IMR-90 (cell line): ENCODE results near the gene OTUD5. TPM values are rescaled to one million over a fixed set of nuclear protein-coding genes. Genes with fewer than 3 reads are reported as not detected.

Source experiments
- ATAC-seq: fragments of 200-7000 bp; cut with Tn5 transposase; 2 replicates; pipeline ENCODE4 v1.9.1; 2020; ENCODE audit warnings: low read depth, mild to moderate bottlenecking, moderate library complexity
- BruUV-seq: library from RNA; stranded (reverse); fragments of 400-500 nt; replicated peaks from 2 replicates; lab custom pipeline; 2021; lab: Mats Ljungman, UMichigan
- CTCF ChIA-PET: fragments of 300-600 bp; formaldehyde crosslinking; extraction: SDS; loops from one replicate; lab custom pipeline; 2021; ENCODE audit warnings: antibody characterized with exemption; lab: Yijun Ruan, JAX
- POLR2A ChIA-PET: fragments of 300-600 bp; sonication (Branson Sonifier 250); formaldehyde crosslinking; loops from one replicate; lab custom pipeline; 2022; ENCODE audit warnings: antibody characterized with exemption; ENCODE audit not compliant: unreplicated experiment; lab: Charles Lee
- DNase-seq: peaks from one replicate; pipeline ENCODE4 v3.0.0; 2013
- H2AFZ ChIP-seq: replicated peaks from 2 replicates; pipeline ENCODE3; 2013; ENCODE audit warnings: low read length, mild to moderate bottlenecking; ENCODE audit not compliant: poor library complexity
- H2AK5ac ChIP-seq: 2 replicates; pipeline ENCODE4 v1.6.1; 2013; ENCODE audit warnings: low read depth, low read length, inconsistent platforms
- H2AK9ac ChIP-seq: replicated peaks from 2 replicates; pipeline ENCODE3; 2013; ENCODE audit warnings: mild to moderate bottlenecking, low read depth, low read length, moderate library complexity; ENCODE audit not compliant: poor library complexity
- H2BK120ac ChIP-seq: 2 replicates; pipeline ENCODE4 v1.6.1; 2013; ENCODE audit warnings: low read depth, low read length, inconsistent platforms
- H2BK15ac ChIP-seq: 3 replicates; pipeline ENCODE4 v1.6.1; 2013; ENCODE audit warnings: low read depth, low read length, inconsistent platforms
- H2BK20ac ChIP-seq: 2 replicates; pipeline ENCODE4 v1.6.1; 2013; ENCODE audit warnings: low read depth, mild to moderate bottlenecking, inconsistent platforms, low read length, moderate library complexity
- H2BK5ac ChIP-seq: 2 replicates; pipeline ENCODE4 v1.6.1; 2013; ENCODE audit warnings: mild to moderate bottlenecking, low read depth, low read length, inconsistent platforms; ENCODE audit not compliant: poor library complexity, severe bottlenecking
- H3K14ac ChIP-seq: replicated peaks from 2 replicates; pipeline ENCODE4 v1.6.1; 2013; ENCODE audit warnings: low read depth, low read length, inconsistent platforms
- H3K18ac ChIP-seq: 2 replicates; pipeline ENCODE4 v1.6.1; 2013; ENCODE audit warnings: low read depth, low read length, control low read depth
- H3K23ac ChIP-seq: 2 replicates; pipeline ENCODE4 v1.6.1; 2013; ENCODE audit warnings: low read depth, low read length, inconsistent platforms
- H3K27ac ChIP-seq: 2 replicates; pipeline ENCODE4 v1.5.1; 2013; ENCODE audit warnings: mild to moderate bottlenecking, control low read depth, low read length; ENCODE audit not compliant: insufficient read depth
- H3K27me3 ChIP-seq: 2 replicates; pipeline ENCODE4 v1.6.1; 2013; ENCODE audit warnings: low read length; ENCODE audit not compliant: control insufficient read depth, insufficient read depth
- H3K36me3 ChIP-seq: 2 replicates; pipeline ENCODE4 v1.6.1; 2013; ENCODE audit warnings: low read length, mixed read lengths; ENCODE audit not compliant: control insufficient read depth, insufficient read depth
- H3K4ac ChIP-seq: 2 replicates; pipeline ENCODE4 v1.6.1; 2013; ENCODE audit warnings: low read depth, low read length, inconsistent platforms
- H3K4me1 ChIP-seq: 2 replicates; pipeline ENCODE4 v1.6.1; 2013; ENCODE audit warnings: low read length, mixed read lengths; ENCODE audit not compliant: control insufficient read depth, insufficient read depth
- H3K4me2 ChIP-seq: 2 replicates; pipeline ENCODE4 v1.6.1; 2013; ENCODE audit warnings: low read depth, mild to moderate bottlenecking, control low read depth, low read length, moderate library complexity
- H3K4me3 ChIP-seq: 2 replicates; pipeline ENCODE4 v1.5.1; 2013; ENCODE audit warnings: low read depth, mild to moderate bottlenecking, control low read depth, low read length, moderate library complexity; ENCODE audit not compliant: insufficient read depth
- H3K56ac ChIP-seq: 2 replicates; pipeline ENCODE4 v1.6.1; 2013; ENCODE audit warnings: low read length, inconsistent platforms; ENCODE audit not compliant: insufficient read depth; ENCODE audit errors: extremely low read depth
- H3K79me1 ChIP-seq, 2 experiments: 2 replicates each; pipeline ENCODE4 v1.6.1; 2013; ENCODE audit warnings: low read length in 2 of 2, inconsistent platforms in 1 of 2, low read depth in 1 of 2
- H3K9ac ChIP-seq: 2 replicates; pipeline ENCODE4 v1.6.1; 2013; ENCODE audit warnings: low read depth, low read length, control low read depth
- H3K9me1 ChIP-seq: 2 replicates; pipeline ENCODE4 v1.6.1; 2013; ENCODE audit warnings: low read length, inconsistent platforms; ENCODE audit not compliant: insufficient read depth
- H3K9me3 ChIP-seq: 2 replicates; pipeline ENCODE4 v1.6.1; 2013; ENCODE audit warnings: low read length; ENCODE audit not compliant: control insufficient read depth, insufficient read depth
- H4K20me1 ChIP-seq: 2 replicates; pipeline ENCODE4 v1.6.1; 2013; ENCODE audit warnings: low read length, inconsistent platforms; ENCODE audit not compliant: insufficient read depth
- H4K5ac ChIP-seq: 2 replicates; pipeline ENCODE4 v1.6.1; 2013; ENCODE audit warnings: mild to moderate bottlenecking, low read depth, low read length, control low read depth
- H4K8ac ChIP-seq, 2 experiments: 2 replicates each; pipeline ENCODE4 v1.6.1; 2013; ENCODE audit warnings: low read depth in 2 of 2, low read length in 2 of 2, control low read depth in 1 of 2, inconsistent platforms in 1 of 2
- H4K91ac ChIP-seq: 2 replicates; pipeline ENCODE4 v1.6.1; 2013; ENCODE audit warnings: low read depth, low read length, inconsistent platforms; ENCODE audit not compliant: insufficient read depth
- BHLHE40 ChIP-seq: fragments of 150-350 bp; IDR thresholded peaks from 2 replicates; pipeline ENCODE4 v1.6.1; 2016; ENCODE audit warnings: mild to moderate bottlenecking, low read depth, low read length
- CEBPB ChIP-seq: IDR thresholded peaks from 2 replicates; pipeline ENCODE4 v1.6.1; 2012; ENCODE audit warnings: low read depth, low read length, improper control_type of control experiment
- CHD1 ChIP-seq: IDR thresholded peaks from 2 replicates; pipeline ENCODE4 v1.6.1; 2012; ENCODE audit warnings: low read depth, low read length, improper control_type of control experiment
- CTCF ChIP-seq: conservative IDR thresholded peaks from 2 replicates; pipeline ENCODE4 v1.5.1; 2012; ENCODE audit warnings: mild to moderate bottlenecking, low read depth, low read length, improper control_type of control experiment
- ELK1 ChIP-seq: fragments of 150-350 bp; IDR thresholded peaks from 2 replicates; pipeline ENCODE4 v1.6.1; 2016; ENCODE audit warnings: low read depth, mild to moderate bottlenecking, low read length, moderate library complexity, borderline replicate concordance
- FOS ChIP-seq: fragments of 150-350 bp; IDR thresholded peaks from 2 replicates; pipeline ENCODE4 v1.6.1; 2016; ENCODE audit warnings: low read depth, low read length
- MAFK ChIP-seq: IDR thresholded peaks from 2 replicates; pipeline ENCODE4 v1.6.1; 2012; ENCODE audit warnings: low read depth, low read length, improper control_type of control experiment
- MAZ ChIP-seq: IDR thresholded peaks from 2 replicates; pipeline ENCODE4 v1.6.1; 2012; ENCODE audit warnings: low read depth, mild to moderate bottlenecking, low read length, improper control_type of control experiment, moderate library complexity, borderline replicate concordance
- MXI1 ChIP-seq: IDR thresholded peaks from 2 replicates; pipeline ENCODE4 v1.6.1; 2012; ENCODE audit warnings: low read depth, mild to moderate bottlenecking, low read length, moderate library complexity, borderline replicate concordance
- NFE2L2 ChIP-seq: fragments of 150-350 bp; IDR thresholded peaks from 2 replicates; pipeline ENCODE4 v1.6.1; 2016; ENCODE audit warnings: low read depth, mild to moderate bottlenecking, low read length
- POLR2A ChIP-seq: IDR thresholded peaks from 2 replicates; pipeline ENCODE4 v1.6.1; 2012; ENCODE audit warnings: mild to moderate bottlenecking, low read depth, low read length
- RAD21 ChIP-seq: IDR thresholded peaks from 2 replicates; pipeline ENCODE4 v1.6.1; 2012; ENCODE audit warnings: low read length, improper control_type of control experiment
- RCOR1 ChIP-seq: IDR thresholded peaks from 2 replicates; pipeline ENCODE4 v1.6.1; 2012; ENCODE audit warnings: mild to moderate bottlenecking, low read length, improper control_type of control experiment; ENCODE audit not compliant: insufficient replicate concordance
- RFX5 ChIP-seq: IDR thresholded peaks from 2 replicates; pipeline ENCODE4 v1.8.0; 2012; ENCODE audit warnings: low read depth, mild to moderate bottlenecking, low read length, moderate library complexity
- SMC3 ChIP-seq: fragments of 150-350 bp; IDR thresholded peaks from 2 replicates; pipeline ENCODE4 v1.6.1; 2016; ENCODE audit warnings: low read depth, mild to moderate bottlenecking, antibody characterized with exemption, low read length, moderate library complexity
- USF2 ChIP-seq: fragments of 150-350 bp; IDR thresholded peaks from 2 replicates; pipeline ENCODE4 v1.6.1; 2017; ENCODE audit warnings: mild to moderate bottlenecking, antibody characterized with exemption, low read length, low read depth
- WGBS, 2 experiments: methylation state at CpG; one replicate each; pipeline versions ENCODE4 v1.1.5 to v1.1.7; 2013; ENCODE audit warnings: missing lambda C conversion rate in 2 of 2; ENCODE audit not compliant: insufficient read length in 1 of 2; ENCODE audit errors: extremely low coverage in 2 of 2; 5-methylcytosine and 5-hydroxymethylcytosine counted together
- dilution Hi-C: fragments of 300-500 bp; cut with HindIII; formaldehyde crosslinking; loops from one replicate; pipeline ENCODE4 v1.14.3; 2018; ENCODE audit warnings: low sequenced_read_pairs; ENCODE audit not compliant: unreplicated experiment
- in situ Hi-C: fragments of 300-500 bp; cut with MboI; formaldehyde crosslinking; loops from 3 replicates; pipeline ENCODE4 v1.14.3; 2019; ENCODE audit warnings: low sequenced_read_pairs, inconsistent platforms, mixed read lengths
- intact Hi-C: fragments of 100-400 bp; cut with micrococcal nuclease; formaldehyde crosslinking; loops from 2 replicates; pipeline ENCODE4 v1.10.0; 2022
- polyA plus RNA-seq, 3 experiments: library from polyadenylated mRNA; depleted of rRNA; stranded (reverse); fragments of >200 nt; gene quantifications; 2 replicates each; pipeline ENCODE4 v1.2.3, GENCODE V29; 2012; ENCODE audit warnings: low replicate concordance in 1 of 3
- total RNA-seq: library from RNA; depleted of rRNA; stranded (reverse); fragments of >200 nt; gene quantifications from 2 replicates; pipeline ENCODE4 v1.2.3, GENCODE V29; 2012

OTUD5 gene
- total and polyA plus RNA-seq, 2 of the 4 experiments (the other 2 are of a cell fraction): 30.6 to 50.4 TPM

GRCh38 chrX:49000636-49001035 lies 43.2 kb upstream of the OTUD5 start:
- Histone ChIP-seq H3K9me3 (no peaks in the 10 kb centered on the region), H4K8ac (no peak overlapping the region), H3K4me2 (no peak overlapping the region), H3K27me3 (no peaks in the 10 kb centered on the region), H3K9me1 (no peaks in the 10 kb centered on the region), H3K56ac (no peak overlapping the region), H3K27ac (no peak overlapping the region), H2AFZ (no peak overlapping the region), H2BK5ac (no peak overlapping the region), H3K36me3 (peaks cover 13% of the 10 kb centered on the region), H3K4ac (no peak overlapping the region), H2BK15ac (no peak overlapping the region), H3K4me1 (no peaks in the 10 kb centered on the region; the same call in 1 of the 2 replicates), H4K91ac (no peak overlapping the region), H3K18ac (no peak overlapping the region), H2AK5ac (no peak overlapping the region), H2AK9ac (no peak overlapping the region), H3K23ac (no peak overlapping the region), H3K9ac (no peak overlapping the region), H3K79me1 (peaks cover 7 to 33% of the 10 kb centered on the region in 2 experiments), H4K20me1 (no peaks in the 10 kb centered on the region), H3K14ac (no peak overlapping the region), H3K4me3 (no peak overlapping the region), H2BK120ac (no peak overlapping the region), H4K5ac (no peak overlapping the region), H2BK20ac (no peak overlapping the region)
- ATAC-seq (no peak), DNase-seq (no peak)
- TF ChIP-seq CEBPB (no peak), RCOR1 (no peak), CTCF (no peak), BHLHE40 (no peak), CHD1 (no peak), SMC3 (no peak), MXI1 (no peak), POLR2A (no peak), FOS (no peak), MAZ (no peak), NFE2L2 (no peak), MAFK (no peak), RFX5 (no peak), USF2 (no peak), ELK1 (no peak), RAD21 (no peak)
- WGBS, 2 experiments: 27% methylated on average over 2 of the region's 4 CpGs; no CpG with 5 or more reads in 1 of the 2 experiments
- dilution Hi-C loops (no loop called here), intact Hi-C loops (no loop called here), in situ Hi-C loops (no loop called here)
- CTCF ChIA-PET: no interaction called here
- no TSS peak for BruUV-seq
- POLR2A ChIA-PET: no interaction called here
